Measurements from ENCODE around the gene RMND1.
"Not testable (repeated sequence)": the region's sequence is repeated elsewhere in the genome, so short reads cannot be mapped to it uniquely, and the experiment has no call there.

The RMND1 gene

DNA sequence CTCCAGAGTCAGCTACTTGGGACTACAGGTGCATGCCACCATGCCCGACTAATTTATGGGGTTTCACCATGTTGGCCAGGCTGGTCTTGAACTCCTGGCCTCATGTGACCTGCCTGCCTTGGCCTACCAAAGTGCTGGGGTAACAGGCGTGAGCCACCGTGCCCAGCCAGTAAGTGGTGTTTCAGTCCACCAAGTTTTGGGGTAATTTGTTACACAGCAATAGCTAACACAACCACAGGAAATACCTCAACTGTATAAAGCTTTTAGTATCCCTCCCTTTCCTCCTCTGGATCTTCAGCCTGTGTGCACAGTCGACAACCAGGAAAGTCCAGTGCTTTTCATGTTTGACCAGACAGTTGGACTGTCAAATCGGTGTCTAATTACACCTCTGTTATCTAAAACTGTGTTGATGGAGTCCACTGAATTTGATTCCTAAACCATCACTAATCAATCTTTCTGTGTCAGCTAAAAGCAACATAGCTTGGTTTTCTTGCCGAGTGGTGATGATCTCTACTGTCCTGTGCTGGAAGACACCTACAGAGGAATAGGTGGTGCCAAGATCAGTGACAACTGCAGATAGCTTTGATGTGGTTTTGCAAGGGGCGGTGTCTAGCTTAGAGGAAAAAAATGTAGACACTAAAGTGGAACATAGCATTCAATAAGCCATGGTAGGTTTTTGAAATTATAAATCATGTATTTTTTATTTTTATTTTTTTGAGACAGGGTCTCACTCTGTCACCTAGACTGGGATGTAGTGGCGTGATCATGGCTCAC, 38.4 kb downstream of the RMND1 start:
- peak; percentile 12 for DNase-seq

GRCh38 chr6:151412909-151413308, 39.0 kb downstream of the RMND1 start:
- DNase-seq: no peak

- no peak for DNase-seq
Observed at GRCh38 chr6:151409679-151410078, 42.2 kb downstream of the RMND1 start.

DNA sequence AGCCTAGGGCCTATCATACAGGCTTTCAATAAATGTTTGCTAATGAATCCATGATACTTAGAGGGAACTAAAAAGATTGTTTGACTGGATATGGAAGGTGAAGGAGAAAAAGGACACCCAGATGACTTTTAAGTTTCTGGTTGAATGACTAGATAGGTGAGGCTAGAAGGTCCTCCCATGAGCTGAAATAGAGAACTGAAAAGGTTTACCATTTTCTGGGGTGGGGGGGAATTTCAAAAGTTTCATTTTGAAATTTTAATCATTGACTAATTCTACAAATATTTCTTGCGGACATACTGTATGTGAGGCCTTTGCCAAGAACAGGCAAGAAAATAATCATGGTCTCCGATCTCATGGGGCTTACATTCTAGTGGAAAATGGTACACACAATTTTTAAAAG, 42.7 kb downstream of the RMND1 start:
- DNase-seq: no peak

DNA sequence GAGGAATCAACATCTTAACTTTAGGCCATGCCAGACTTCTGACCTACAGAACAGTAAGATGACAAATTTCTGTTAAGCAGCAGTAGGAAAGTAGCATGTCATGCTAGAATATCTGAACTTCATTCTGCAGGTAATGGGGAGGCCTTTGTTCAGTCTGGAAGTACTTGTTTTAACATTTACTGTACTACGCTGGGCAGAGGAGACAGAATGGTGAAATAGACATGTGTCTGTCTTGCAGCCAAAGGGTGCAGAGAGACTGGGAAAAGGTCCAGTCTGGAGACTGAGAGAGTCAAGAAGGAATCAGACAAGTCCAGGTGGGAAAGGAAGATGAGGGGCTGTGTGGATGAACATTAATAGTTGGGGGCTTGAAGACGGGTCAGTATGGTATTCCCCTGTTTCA, 43.1 kb downstream of the RMND1 start:
- no peak for DNase-seq

DNA sequence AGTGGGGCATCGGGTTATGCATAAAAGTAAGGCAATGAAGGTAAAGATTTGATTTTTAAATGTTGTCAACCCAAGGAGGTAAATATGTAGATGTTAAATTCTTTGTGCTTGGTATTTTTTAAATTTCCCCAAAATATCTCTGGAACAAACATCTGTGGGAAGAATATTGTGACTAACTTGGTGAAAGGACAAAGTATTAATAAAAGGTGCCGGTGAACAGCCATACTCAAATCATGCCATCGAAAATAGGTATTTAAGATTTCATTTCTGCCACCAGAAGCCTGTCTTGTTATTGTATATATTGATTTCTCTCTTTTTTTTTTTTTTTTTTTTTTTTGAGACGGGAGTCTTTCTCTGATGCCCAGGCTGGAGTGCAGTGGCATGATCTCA, 48.0 kb downstream of the RMND1 start:
- no peak for DNase-seq

DNA sequence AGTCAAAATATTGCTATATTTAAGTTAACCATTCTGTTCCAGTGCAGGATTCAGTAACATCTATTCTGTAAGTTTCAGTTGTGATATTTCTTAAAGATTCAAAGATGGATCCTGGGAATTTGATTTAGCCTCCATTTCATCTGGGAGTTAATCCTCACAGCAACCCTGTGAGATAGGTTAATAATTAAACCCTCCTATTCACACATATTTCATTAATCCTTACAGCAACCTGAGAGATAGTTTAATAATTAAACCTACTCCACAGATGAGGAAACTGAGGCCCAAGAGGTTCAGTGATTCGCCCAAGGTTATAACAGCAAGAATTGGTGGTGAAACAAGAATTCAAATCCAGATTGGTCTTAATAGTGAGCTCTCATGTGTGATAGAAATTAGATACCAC, 49.7 kb downstream of the RMND1 start:
- DNase-seq: no peak

DNA sequence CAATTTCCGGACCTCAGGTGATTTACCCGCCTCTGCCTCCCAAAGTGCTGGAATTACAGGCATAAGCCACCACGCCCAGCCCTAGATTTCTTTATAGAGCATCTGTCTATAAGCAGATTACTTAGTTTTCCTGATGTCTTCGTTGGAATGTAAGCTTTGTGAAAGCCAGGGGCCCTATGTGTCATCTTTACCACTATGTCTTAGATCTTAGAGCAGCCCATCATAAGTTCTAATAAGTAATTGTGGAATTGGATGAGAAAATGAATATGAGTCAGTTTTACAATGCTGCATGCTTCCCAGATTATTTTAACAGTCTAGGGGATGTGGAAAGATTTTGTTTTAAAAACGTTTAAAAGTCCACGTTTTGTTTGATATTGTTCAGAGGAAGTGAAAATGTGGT, 51.5 kb downstream of the RMND1 start:
- no peak for DNase-seq

DNA sequence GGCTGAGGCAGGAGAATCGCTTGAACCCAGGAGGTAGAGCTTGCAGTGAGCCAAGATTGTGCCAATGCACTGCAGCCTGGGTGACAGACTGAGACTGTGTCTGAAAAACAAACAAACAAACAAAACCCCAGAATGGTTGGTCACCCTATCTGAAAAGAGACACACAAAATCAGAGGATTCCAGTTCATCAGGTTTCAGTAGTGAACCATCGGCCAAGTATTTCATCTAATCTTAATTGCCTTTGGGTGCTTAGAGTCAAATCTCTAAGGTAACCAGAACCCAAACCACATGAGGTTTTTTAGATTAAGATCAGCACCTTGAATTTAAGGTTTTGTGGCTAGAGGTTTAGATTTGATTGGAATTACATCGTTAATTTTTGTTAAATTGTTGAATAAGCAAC, 52.2 kb downstream of the RMND1 start:
- no peak for DNase-seq

DNA sequence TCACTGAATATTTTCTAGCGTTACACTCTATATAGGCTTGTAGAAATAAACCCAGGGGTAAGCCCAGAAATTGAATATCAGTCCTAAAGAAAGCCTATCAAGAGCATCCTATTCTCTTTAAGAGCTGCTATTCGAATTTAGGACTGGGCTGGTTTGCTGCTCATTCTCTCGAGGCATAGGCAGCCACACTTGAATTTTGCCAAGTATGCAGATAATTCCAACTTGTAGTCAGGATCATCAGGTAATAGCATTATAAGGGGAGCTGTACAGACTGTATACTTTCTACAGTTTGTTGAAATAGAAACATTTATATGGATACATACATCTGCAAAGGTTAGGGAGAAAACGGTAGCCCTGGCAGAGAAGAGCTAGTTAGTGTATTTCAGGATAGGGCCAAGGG, 58.5 kb downstream of the RMND1 start:
- no peak for DNase-seq

DNA sequence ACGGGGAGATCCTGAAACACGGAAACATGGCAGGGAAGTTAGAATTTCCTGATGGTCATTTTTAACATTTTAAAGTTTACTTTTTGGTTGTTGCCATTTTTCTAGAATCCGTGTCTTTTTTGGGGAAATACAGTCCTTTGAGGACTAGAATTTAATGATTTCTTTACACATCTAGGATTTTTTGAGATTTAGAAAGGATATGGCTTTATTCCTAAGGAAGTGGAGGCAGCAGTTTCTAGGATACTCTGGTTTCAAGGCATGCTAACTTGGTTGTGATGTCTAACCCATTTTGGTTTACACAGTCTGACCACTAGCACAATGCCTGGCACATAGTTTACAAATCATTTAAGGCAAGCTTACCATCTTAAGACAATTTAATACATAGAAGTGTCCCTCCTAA, 59.5 kb downstream of the RMND1 start:
- no peak for DNase-seq

DNA sequence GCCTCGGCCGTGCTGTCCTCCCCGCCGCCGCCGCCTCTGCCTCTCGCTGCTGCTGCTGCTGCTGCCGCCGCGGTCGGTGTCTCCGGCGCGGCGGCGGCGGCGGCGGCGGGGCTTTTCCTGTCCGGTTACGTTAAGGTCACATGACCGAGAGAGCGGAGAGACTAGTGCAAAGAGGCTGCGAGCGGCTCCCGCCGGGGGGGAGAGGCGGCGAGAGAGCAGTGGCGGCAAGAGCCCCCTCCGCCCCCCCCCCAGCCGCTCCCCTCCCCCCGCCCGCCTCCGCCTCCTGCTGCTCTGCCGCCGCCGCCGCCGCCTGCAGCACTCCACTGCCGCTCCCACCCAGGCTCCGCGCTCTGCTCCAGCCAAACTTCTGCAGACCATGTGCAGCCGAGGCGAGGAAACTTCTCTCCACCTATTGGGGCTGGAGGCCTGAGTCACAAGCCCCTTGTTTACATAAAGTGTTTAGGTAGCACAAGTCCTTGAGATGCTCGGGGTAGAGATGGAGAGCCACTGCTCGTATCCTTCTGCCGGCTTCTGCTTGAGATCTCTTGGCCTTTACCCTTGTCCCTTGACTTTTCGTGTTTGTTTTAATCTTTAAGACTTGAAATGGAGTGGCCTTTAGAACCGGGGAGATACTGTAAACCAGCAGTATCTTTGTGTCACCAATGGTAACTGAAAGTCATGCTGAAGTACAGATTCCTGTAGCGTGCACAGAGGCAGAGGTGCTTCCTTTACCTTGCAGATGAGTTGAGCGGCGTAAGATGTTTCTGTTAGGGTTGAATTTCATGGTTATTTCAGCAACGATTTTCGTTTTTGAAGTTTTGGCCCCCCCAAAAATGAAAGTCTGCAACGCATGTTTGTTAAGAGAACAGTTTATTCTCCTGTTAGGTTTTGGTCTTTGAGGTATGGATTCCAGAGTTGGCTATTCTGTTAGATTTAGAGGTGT, 60.2 kb downstream of the RMND1 start, which contains the start of gene ZBTB2:
Gene ZBTB2, minus strand, starts transcription at position 89 of the 943 bp plus-strand sequence. CDS start 17,922 bp downstream, outside the sequence.
- DNase-seq: peak; percentile 63

DNA sequence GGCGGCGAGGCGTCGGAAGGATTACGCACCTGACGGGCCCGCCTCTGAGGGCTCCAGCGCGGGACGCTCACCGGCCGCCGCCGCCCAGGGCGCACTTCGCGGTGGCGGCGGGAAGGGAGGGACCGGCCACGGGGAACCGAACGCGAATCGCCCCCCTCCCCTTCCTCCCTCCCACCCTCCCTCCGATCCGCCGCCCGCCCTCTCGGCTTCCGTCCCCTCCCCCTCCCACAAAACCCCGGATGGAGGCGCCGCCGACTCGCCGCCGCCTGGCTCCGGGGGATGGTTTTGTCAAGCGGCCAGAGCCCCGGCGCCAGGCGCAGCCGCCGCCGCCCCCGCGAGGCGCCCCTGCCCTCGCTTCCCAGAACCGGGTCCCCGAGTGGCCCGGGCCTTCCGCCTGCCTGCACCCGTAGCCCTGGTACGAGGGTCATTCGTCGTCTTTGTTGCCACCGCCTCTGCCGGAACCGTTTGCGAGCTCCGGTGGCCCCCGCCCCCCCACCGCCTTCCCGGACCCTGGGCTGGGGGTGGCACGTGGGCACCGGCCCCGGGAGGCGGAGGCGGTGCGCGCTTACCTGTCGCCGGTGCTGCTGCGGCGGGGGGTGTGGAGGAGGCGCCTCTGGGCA, 61.0 kb downstream of the RMND1 start:
- DNase-seq: peak; percentile 81

GRCh38 chr6:151390276-151390850, 61.6 kb downstream of the RMND1 start:
- DNase-seq: peak; percentile 98

DNA sequence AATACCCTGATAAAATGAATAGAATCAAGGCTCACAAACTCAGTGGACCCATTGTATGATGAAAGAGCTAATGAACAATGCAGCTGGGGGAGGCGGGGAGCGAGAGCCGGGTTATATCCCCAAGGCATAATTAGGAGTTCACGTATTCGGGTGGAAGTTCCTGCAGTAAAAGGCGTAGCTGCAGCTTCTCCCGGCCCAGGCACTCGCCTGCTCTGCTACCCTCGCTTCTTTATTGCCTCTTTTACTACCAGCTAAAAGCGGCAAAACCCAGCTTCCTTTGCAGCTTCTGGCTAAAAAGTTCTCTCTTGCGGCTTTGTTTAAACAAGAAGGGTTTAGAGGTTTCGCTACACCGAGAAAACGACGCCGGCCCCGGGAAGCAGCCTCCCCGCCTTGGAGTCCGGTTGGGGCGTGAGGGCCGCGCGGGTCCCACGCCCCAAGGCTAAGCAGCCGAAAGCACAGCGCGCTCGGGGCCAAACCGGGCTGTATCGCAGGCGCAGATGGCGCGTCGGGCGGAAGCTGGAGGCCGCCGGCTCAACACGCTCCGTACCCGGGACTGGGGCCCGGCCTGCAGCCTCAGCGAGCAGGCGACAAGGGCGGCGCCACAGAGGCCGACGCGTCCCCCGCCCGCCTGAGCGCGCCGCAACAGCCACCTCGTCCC, 62.2 kb downstream of the RMND1 start:
- peak; percentile 42 for DNase-seq

DNA sequence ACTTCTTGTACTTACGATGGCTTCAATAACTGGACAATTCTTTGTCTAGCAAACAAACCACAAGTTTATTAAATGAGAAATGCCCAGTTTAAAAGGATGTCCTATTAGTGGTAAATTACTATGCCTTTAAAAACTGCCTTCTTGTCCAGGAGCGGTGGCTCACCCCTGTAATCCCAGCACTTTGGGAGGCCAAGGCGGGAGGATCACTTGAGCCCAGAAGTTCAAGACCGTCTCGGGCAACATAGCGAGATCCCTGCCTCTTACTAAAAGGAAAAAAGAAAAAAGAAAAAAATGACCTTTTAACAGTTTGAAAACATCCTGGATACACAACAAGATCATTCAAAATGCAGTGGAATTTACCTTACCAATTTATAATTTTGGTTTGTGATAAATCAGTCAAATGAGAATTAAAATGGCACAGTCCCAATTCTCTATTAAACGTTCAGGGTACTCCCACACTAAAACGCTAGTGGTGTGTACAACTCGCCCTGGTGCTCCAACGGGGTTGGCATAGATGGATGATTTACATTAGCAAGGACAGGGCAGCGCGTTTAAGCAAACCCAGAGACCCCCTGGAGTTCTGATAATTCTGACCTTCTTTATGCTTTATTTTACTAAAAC, 62.8 kb downstream of the RMND1 start:
- no peak for DNase-seq

GRCh38 chr6:151388236-151388635, 63.7 kb downstream of the RMND1 start:
- DNase-seq: no peak

GRCh38 chr6:151387175-151387970, 64.6 kb downstream of the RMND1 start:
- no peak for DNase-seq

- DNase-seq: no peak
Observed at GRCh38 chr6:151385177-151385576, 66.7 kb downstream of the RMND1 start.

DNA sequence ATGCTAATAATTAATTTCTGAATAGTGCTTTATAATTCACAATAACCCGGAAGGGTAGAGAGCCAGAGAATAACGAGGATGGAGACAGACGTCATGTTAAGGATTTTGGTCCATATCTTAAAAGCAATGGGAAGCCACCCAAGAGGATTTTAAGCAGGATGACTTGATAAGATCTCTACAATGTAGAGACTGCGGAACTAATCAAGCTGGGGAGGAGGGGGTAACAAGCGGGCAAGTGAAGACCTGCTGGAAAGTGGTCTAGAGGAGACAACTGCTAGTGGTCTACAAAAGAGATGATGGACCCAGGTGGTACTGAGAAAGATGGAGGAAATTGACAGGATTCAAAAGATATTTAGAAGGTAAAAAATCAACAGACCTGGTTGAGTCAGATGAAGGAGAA, 67.8 kb downstream of the RMND1 start:
- no peak for DNase-seq

- not testable (repeated sequence) for DNase-seq
Observed at GRCh38 chr6:151382631-151383030, 69.3 kb downstream of the RMND1 start.
